Measurements from ENCODE around the gene CYB561D2.

DNA sequence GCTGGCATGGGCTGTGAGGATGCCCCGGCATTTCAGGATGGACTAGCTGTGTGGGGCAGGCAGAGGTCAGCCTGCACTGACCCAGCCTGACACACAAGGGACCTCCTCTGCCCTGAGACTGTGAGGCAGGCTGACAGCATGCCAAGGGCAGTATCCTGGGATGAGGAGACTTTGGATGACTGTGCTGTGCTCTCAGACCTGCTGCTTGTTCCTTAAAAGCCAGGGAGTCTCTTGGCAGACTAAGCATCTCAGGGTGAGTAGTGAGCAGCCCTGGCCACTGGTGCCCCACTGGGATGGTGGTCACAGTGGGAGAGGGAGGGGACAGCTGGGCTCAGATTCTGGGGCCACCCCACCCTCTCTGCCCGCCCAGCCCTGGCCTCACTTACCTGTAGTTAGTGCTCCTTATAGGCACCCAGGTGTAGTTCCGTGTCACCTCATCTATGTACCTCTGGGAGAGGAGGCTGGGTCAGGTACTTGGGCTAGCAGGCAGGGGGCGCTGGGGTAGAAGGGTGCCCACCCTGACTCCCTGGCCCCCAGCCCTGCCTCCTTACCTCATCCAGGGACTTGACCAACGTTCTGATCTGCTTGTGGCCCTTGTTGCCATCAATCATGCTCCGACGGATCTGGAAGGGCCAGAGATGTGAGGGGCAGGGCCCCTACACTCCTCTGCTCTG is 24.7 kb downstream of the CYB561D2 start:
- TF ChIP-seq, protein P1, sequence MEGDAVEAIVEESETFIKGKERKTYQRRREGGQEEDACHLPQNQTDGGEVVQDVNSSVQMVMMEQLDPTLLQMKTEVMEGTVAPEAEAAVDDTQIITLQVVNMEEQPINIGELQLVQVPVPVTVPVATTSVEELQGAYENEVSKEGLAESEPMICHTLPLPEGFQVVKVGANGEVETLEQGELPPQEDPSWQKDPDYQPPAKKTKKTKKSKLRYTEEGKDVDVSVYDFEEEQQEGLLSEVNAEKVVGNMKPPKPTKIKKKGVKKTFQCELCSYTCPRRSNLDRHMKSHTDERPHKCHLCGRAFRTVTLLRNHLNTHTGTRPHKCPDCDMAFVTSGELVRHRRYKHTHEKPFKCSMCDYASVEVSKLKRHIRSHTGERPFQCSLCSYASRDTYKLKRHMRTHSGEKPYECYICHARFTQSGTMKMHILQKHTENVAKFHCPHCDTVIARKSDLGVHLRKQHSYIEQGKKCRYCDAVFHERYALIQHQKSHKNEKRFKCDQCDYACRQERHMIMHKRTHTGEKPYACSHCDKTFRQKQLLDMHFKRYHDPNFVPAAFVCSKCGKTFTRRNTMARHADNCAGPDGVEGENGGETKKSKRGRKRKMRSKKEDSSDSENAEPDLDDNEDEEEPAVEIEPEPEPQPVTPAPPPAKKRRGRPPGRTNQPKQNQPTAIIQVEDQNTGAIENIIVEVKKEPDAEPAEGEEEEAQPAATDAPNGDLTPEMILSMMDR (IDR thresholded peaks at IDR 0.05) = no peak
- no peak for TF ChIP-seq POLR2A (IDR thresholded peaks at IDR 0.05)
